Measurements from ENCODE around the gene KCNK4. TPM values are rescaled to one million over a fixed set of nuclear protein-coding genes. Genes with fewer than 3 reads are reported as not detected.

KCNK4 gene
- total RNA-seq, 1 donor from 2014 or later: 0.36 TPM

GRCh38 chr11:64287676-64288352, 3.3 kb upstream of the KCNK4 start:
- H3K36me3 Mint-ChIP-seq (ENCODE audit: low read depth, unreplicated experiment): peaks cover 9% of the 10 kb centered on the region

GRCh38 chr11:64288353-64288750, 2.8 kb upstream of the KCNK4 start:
- Mint-ChIP-seq H3K27ac (ENCODE audit: unreplicated experiment) (no peak overlapping the region), H3K9me3 (ENCODE audit: unreplicated experiment) (no peaks in the 10 kb centered on the region), H3K36me3 (ENCODE audit: low read depth, unreplicated experiment) (peaks cover 9% of the 10 kb centered on the region), H3K27me3 (ENCODE audit: unreplicated experiment) (peaks cover 22% of the 10 kb centered on the region), H3K4me1 (ENCODE audit: unreplicated experiment) (peaks cover 10% of the 10 kb centered on the region), H3K4me3 (ENCODE audit: unreplicated experiment) (no peak overlapping the region)
- no peak for DNase-seq (ENCODE audit: low spot score)
- no peak for TF ChIP-seq CTCF (IDR thresholded peaks at IDR 0.05; ENCODE audit: unreplicated experiment)

More at GRCh38 chr11:64287676-64288352, 3.3 kb upstream of the KCNK4 start:
- no peak for DNase-seq (ENCODE audit: low spot score)
- Mint-ChIP-seq H3K4me3 (ENCODE audit: unreplicated experiment) (no peak overlapping the region), H3K27ac (ENCODE audit: unreplicated experiment) (no peak overlapping the region), H3K9me3 (ENCODE audit: unreplicated experiment) (no peaks in the 10 kb centered on the region), H3K27me3 (ENCODE audit: unreplicated experiment) (peaks cover 19% of the 10 kb centered on the region), H3K4me1 (ENCODE audit: unreplicated experiment) (peaks cover 10% of the 10 kb centered on the region)
- TF ChIP-seq CTCF (IDR thresholded peaks at IDR 0.05; ENCODE audit: unreplicated experiment): no peak

- Mint-ChIP-seq H3K9me3 (ENCODE audit: unreplicated experiment) (no peaks in the 10 kb centered on the region), H3K36me3 (ENCODE audit: low read depth, unreplicated experiment) (peaks cover 9% of the 10 kb centered on the region), H3K4me1 (ENCODE audit: unreplicated experiment) (peaks cover 10% of the 10 kb centered on the region), H3K4me3 (ENCODE audit: unreplicated experiment) (peak overlapping the region; percentile 37), H3K27ac (ENCODE audit: unreplicated experiment) (no peak overlapping the region), H3K27me3 (ENCODE audit: unreplicated experiment) (peaks cover 24% of the 10 kb centered on the region)
- no peak for DNase-seq (ENCODE audit: low spot score)
- no peak for TF ChIP-seq CTCF (IDR thresholded peaks at IDR 0.05; ENCODE audit: unreplicated experiment)
Observed at GRCh38 chr11:64289002-64289564, 2.0 kb upstream of the KCNK4 start.

- Mint-ChIP-seq H3K4me3 (ENCODE audit: unreplicated experiment) (peak overlapping the region; percentile 88), H3K36me3 (ENCODE audit: low read depth, unreplicated experiment) (peaks cover 9% of the 10 kb centered on the region), H3K9me3 (ENCODE audit: unreplicated experiment) (no peaks in the 10 kb centered on the region), H3K4me1 (ENCODE audit: unreplicated experiment) (peaks cover 16% of the 10 kb centered on the region), H3K27ac (ENCODE audit: unreplicated experiment) (no peak overlapping the region), H3K27me3 (ENCODE audit: unreplicated experiment) (peaks cover 29% of the 10 kb centered on the region)
- no peak for DNase-seq (ENCODE audit: low spot score)
- no peak for TF ChIP-seq CTCF (IDR thresholded peaks at IDR 0.05; ENCODE audit: unreplicated experiment)
Observed at GRCh38 chr11:64290352-64291261, 495 bp upstream of the KCNK4 start.
